SU-DHL-6 (cell line): Measurements from ENCODE around the gene TRMT2B.

Source experiments
- H2AFZ ChIP-seq: fragments of 200-600 bp; sonication (generic); 2 replicates; pipeline ENCODE4 v1.6.1; 2014; ENCODE audit warnings: low read depth, mild to moderate bottlenecking, moderate library complexity, mixed read lengths, antibody characterized with exemption, low read length; ENCODE audit not compliant: severe bottlenecking
- H3F3A ChIP-seq: fragments of 200-600 bp; shearing (Covaris generic); 2 replicates; pipeline ENCODE4 v1.6.0; 2016; ENCODE audit warnings: antibody characterized with exemption, mild to moderate bottlenecking; ENCODE audit not compliant: insufficient read depth
- H3K27ac ChIP-seq: fragments of 200-600 bp; sonication (generic); 2 replicates; pipeline ENCODE4 v1.5.1; 2016; ENCODE audit warnings: low read depth, mild to moderate bottlenecking, low read length, moderate library complexity, mixed read lengths
- H3K27me3 ChIP-seq: fragments of 200-600 bp; sonication (generic), shearing (Covaris generic); 2 replicates; pipeline ENCODE4 v1.6.0; 2014; ENCODE audit warnings: mild to moderate bottlenecking, low read length
- H3K36me3 ChIP-seq: fragments of 200-600 bp; sonication (generic); 2 replicates; pipeline ENCODE4 v1.6.1; 2014; ENCODE audit warnings: mild to moderate bottlenecking, low read length, mixed read lengths
- H3K4me2 ChIP-seq: fragments of 300-600, 200-600 bp; shearing (Covaris generic), sonication (generic); 2 replicates; pipeline ENCODE4 v1.6.0; 2014; ENCODE audit warnings: low read length, low read depth, mild to moderate bottlenecking; ENCODE audit not compliant: poor library complexity, severe bottlenecking
- H3K4me3 ChIP-seq: fragments of 200-600 bp; sonication (generic); 2 replicates; pipeline ENCODE4 v1.5.1; 2014; ENCODE audit warnings: antibody characterized with exemption, low read length, mild to moderate bottlenecking, mixed read lengths; ENCODE audit not compliant: insufficient read depth, poor library complexity, severe bottlenecking
- H3K79me2 ChIP-seq: fragments of 200-600 bp; sonication (generic); 2 replicates; pipeline ENCODE4 v1.6.1; 2014; ENCODE audit warnings: mild to moderate bottlenecking, low read length, moderate library complexity; ENCODE audit not compliant: insufficient read depth
- H3K9ac ChIP-seq: fragments of 200-600 bp; sonication (generic); 2 replicates; pipeline ENCODE4 v1.7.0; 2014; ENCODE audit warnings: mild to moderate bottlenecking, low read length
- H3K9me2 ChIP-seq: fragments of 200-600 bp; sonication (generic); replicated peaks from 2 replicates; pipeline ENCODE4 v1.6.1; 2014; ENCODE audit warnings: low read length; ENCODE audit not compliant: insufficient read depth
- H3K9me3 ChIP-seq: fragments of 200-600 bp; sonication (generic); 2 replicates; pipeline ENCODE4 v1.6.1; 2014; ENCODE audit warnings: low read length, mixed read lengths; ENCODE audit not compliant: insufficient read depth
- H4K20me1 ChIP-seq: fragments of 200-600 bp; sonication (generic); 2 replicates; pipeline ENCODE4 v1.6.1; 2014; ENCODE audit warnings: low read depth, mild to moderate bottlenecking, antibody characterized with exemption, low read length, moderate library complexity, mixed read lengths
- CTCF ChIP-seq: fragments of 200-600 bp; sonication (generic); IDR thresholded peaks from one replicate; pipeline ENCODE4 v1.5.1; 2017; ENCODE audit warnings: antibody characterized with exemption, mild to moderate bottlenecking, low read length, moderate library complexity; ENCODE audit not compliant: insufficient read depth, poor library complexity, severe bottlenecking
- EZH2phosphoT487 ChIP-seq: fragments of 200-600 bp; sonication (generic), shearing (Covaris generic); conservative IDR thresholded peaks from 2 replicates; pipeline ENCODE4 v1.6.1; 2018; ENCODE audit warnings: mild to moderate bottlenecking, antibody characterized with exemption, low read length, moderate library complexity, mixed read lengths

TRMT2B gene

GRCh38 chrX:100976211-100976610 lies 75.7 kb downstream of the TRMT2B start:
- Histone ChIP-seq H3K9ac (no peak overlapping the region), H3K9me2 (no peaks in the 10 kb centered on the region), H3K27me3 (no peaks in the 10 kb centered on the region), H3K9me3 (no peaks in the 10 kb centered on the region), H2AFZ (no peak overlapping the region), H4K20me1 (no peaks in the 10 kb centered on the region), H3K36me3 (no peaks in the 10 kb centered on the region), H3K4me3 (no peak overlapping the region), H3K79me2 (no peaks in the 10 kb centered on the region), H3K4me2 (no peak overlapping the region), H3F3A (no peaks in the 10 kb centered on the region), H3K27ac (no peak overlapping the region)
- no peak for TF ChIP-seq CTCF
- no peak for TF ChIP-seq EZH2phosphoT487

GRCh38 chrX:100975212-100975611 lies 76.7 kb downstream of the TRMT2B start:
- H2AFZ ChIP-seq: no peak overlapping the region
- no peaks in the 10 kb centered on the region for H3K9me3 ChIP-seq
- H3F3A ChIP-seq: no peaks in the 10 kb centered on the region
- H3K36me3 ChIP-seq: no peaks in the 10 kb centered on the region
- TF ChIP-seq CTCF (no peak), EZH2phosphoT487 (no peak)
- no peak overlapping the region for H3K4me2 ChIP-seq
- no peaks in the 10 kb centered on the region for H3K27me3 ChIP-seq
- no peak overlapping the region for H3K4me3 ChIP-seq
- no peak overlapping the region for H3K27ac ChIP-seq
- no peaks in the 10 kb centered on the region for H4K20me1 ChIP-seq
- no peaks in the 10 kb centered on the region for H3K79me2 ChIP-seq
- no peaks in the 10 kb centered on the region for H3K9me2 ChIP-seq
- H3K9ac ChIP-seq: no peak overlapping the region

- Histone ChIP-seq H3K4me2 (no peak overlapping the region), H3K9me2 (no peaks in the 10 kb centered on the region)
Observed at GRCh38 chrX:100973411-100973810, 78.5 kb downstream of the TRMT2B start.

More at GRCh38 chrX:100973411-100973810, 78.5 kb downstream of the TRMT2B start:
- Histone ChIP-seq H3K4me3 (no peak overlapping the region), H3K9me3 (no peaks in the 10 kb centered on the region), H4K20me1 (no peaks in the 10 kb centered on the region), H3K27me3 (no peaks in the 10 kb centered on the region), H3K79me2 (no peaks in the 10 kb centered on the region), H3F3A (no peaks in the 10 kb centered on the region), H3K9ac (no peak overlapping the region), H3K27ac (no peak overlapping the region), H3K36me3 (no peaks in the 10 kb centered on the region), H2AFZ (no peak overlapping the region)
- TF ChIP-seq EZH2phosphoT487: no peak
- TF ChIP-seq CTCF: no peak
